HepG2 (cell line): ENCODE measurements around the gene WDR89. TPM values are rescaled to one million over a fixed set of nuclear protein-coding genes. Genes with fewer than 3 reads are reported as not detected.

Source experiments
- ATAC-seq: fragments of 200-7000 bp; cut with Tn5 transposase; 3 replicates; pipeline ENCODE4 v1.9.1; 2020; ENCODE audit warnings: mild to moderate bottlenecking, moderate library complexity
- BruUV-seq: library from RNA; stranded (reverse); fragments of 400-500 nt; replicated peaks from 2 replicates; lab custom pipeline; 2021; lab: Mats Ljungman, UMichigan
- CTCF ChIA-PET: fragments of 300-600 bp; formaldehyde crosslinking; extraction: SDS; loops from one replicate; lab custom pipeline; 2021; ENCODE audit warnings: low total read pairs, inconsistent platforms, low intra/inter-chr PET ratio; lab: Yijun Ruan, JAX
- POLR2A ChIA-PET: fragments of 350-600 bp; sonication (Branson Sonifier 250); formaldehyde crosslinking; loops from one replicate; lab custom pipeline; 2020; ENCODE audit warnings: antibody characterized with exemption, inconsistent platforms; lab: Yijun Ruan, JAX
- DNase-seq: peaks from one replicate; pipeline ENCODE4 v3.0.0-alpha.2; 2015; ENCODE audit warnings: low spot score
- FAIRE-seq: peaks from 3 replicates; lab custom pipeline; 2011; peaks lifted over from hg19 to GRCh38; lab: Jason Lieb, UNC
- H2AFZ ChIP-seq: one replicate; pipeline ENCODE4 v1.6.1; 2011; ENCODE audit warnings: low read length, inconsistent platforms
- H3K27ac ChIP-seq: fragments of 300-600 bp; 3 replicates; pipeline ENCODE4 v1.8.0; 2011; ENCODE audit warnings: mixed run types, mild to moderate bottlenecking, mixed read lengths, low read length, inconsistent platforms; ENCODE audit not compliant: insufficient read depth; ENCODE audit errors: extremely low read length
- H3K27me3 ChIP-seq, 2 experiments: fragments of 200-600 bp in 1 of 2; 2 replicates in 1 of 2; 3 replicates in 1 of 2; pipeline versions ENCODE4 v1.6.0 to v1.8.0; 2011; ENCODE audit warnings: low read length in 2 of 2, mild to moderate bottlenecking in 2 of 2, moderate library complexity in 2 of 2, inconsistent platforms in 1 of 2; ENCODE audit not compliant: insufficient read depth in 2 of 2, control insufficient read depth in 1 of 2
- H3K36me3 ChIP-seq, 2 experiments: fragments of 200-600 bp in 1 of 2; replicated peaks in 1 of 2; 2 replicates in 1 of 2; 3 replicates in 1 of 2; pipeline versions ENCODE4 v1.5.1 to v1.8.0; 2011; ENCODE audit warnings: low read length in 2 of 2, inconsistent platforms in 1 of 2; ENCODE audit not compliant: insufficient read depth in 2 of 2, control insufficient read depth in 1 of 2
- H3K4me1 ChIP-seq: 2 replicates; pipeline ENCODE4 v1.5.1; 2012; ENCODE audit warnings: low read length, inconsistent platforms; ENCODE audit not compliant: insufficient read depth
- H3K4me2 ChIP-seq: 2 replicates; pipeline ENCODE4 v1.6.0; 2011; ENCODE audit warnings: low read depth, low read length, inconsistent platforms
- H3K4me3 ChIP-seq, 3 experiments: fragments of 200-600 bp in 1 of 3; sonication (generic), shearing (Covaris generic) in 1 of 3; replicated peaks in 1 of 3; 2 replicates each; pipeline ENCODE4 v1.5.1; 2011 to 2016; ENCODE audit warnings: low read length in 3 of 3, inconsistent platforms in 2 of 3, low read depth in 2 of 3, mild to moderate bottlenecking in 2 of 3, control low read depth in 1 of 3, mixed read lengths in 1 of 3; ENCODE audit not compliant: insufficient read depth in 1 of 3
- H3K79me2 ChIP-seq: one replicate; pipeline ENCODE4 v1.6.1; 2011; ENCODE audit warnings: low read length, inconsistent platforms; ENCODE audit not compliant: insufficient read depth
- H3K9ac ChIP-seq: 2 replicates; pipeline ENCODE4 v1.6.0; 2011; ENCODE audit warnings: mild to moderate bottlenecking, low read depth, low read length, inconsistent platforms; ENCODE audit not compliant: insufficient read depth
- H3K9me3 ChIP-seq: 2 replicates; pipeline ENCODE4 v1.5.1; 2012; ENCODE audit warnings: mild to moderate bottlenecking, low read length
- H4K20me1 ChIP-seq: 2 replicates; pipeline ENCODE4 v1.6.0; 2011; ENCODE audit warnings: inconsistent platforms, mild to moderate bottlenecking, low read length, moderate library complexity; ENCODE audit not compliant: insufficient read depth
- CREB1 ChIP-seq, 2 experiments: fragments of 450-650 bp in 1 of 2; IDR thresholded peaks; 2 replicates each; pipeline ENCODE4 v1.6.1; 2016 to 2017; ENCODE audit warnings: control low read depth in 1 of 2, mild to moderate bottlenecking in 1 of 2, missing compliant biosample characterization in 1 of 2, missing genetic modification characterization in 1 of 2
- DR1 ChIP-seq: sonication (generic); formaldehyde crosslinking; IDR thresholded peaks from 2 replicates; pipeline ENCODE4 v1.8.0; 2021; ENCODE audit warnings: mild to moderate bottlenecking, missing genetic modification reagents, inconsistent platforms
- ZKSCAN5 ChIP-seq: sonication (generic); formaldehyde crosslinking; IDR thresholded peaks from 2 replicates; pipeline ENCODE4 v1.5.1; 2020; ENCODE audit warnings: mild to moderate bottlenecking, missing genetic modification reagents
- ZNF775 ChIP-seq: sonication (generic); formaldehyde crosslinking; IDR thresholded peaks from 2 replicates; pipeline ENCODE4 v1.4.0; 2020; ENCODE audit warnings: missing genetic modification reagents, mild to moderate bottlenecking, moderate library complexity, borderline replicate concordance
- WGBS: methylation state at CpG from one replicate; pipeline ENCODE4 v1.1.6; 2017; ENCODE audit warnings: low lambda C conversion rate; 5-methylcytosine and 5-hydroxymethylcytosine counted together
- in situ Hi-C: cut with HindIII; loops from 2 replicates; pipeline ENCODE4 v1.10.0; 2017; ENCODE audit warnings: low pct_unique_long_range_greater_than_20kb; ENCODE audit not compliant: extremely low pct_ligation_motif_present
- intact Hi-C: fragments of 100-400 bp; cut with micrococcal nuclease; formaldehyde crosslinking; loops from one replicate; pipeline ENCODE4 v1.10.0; 2022; ENCODE audit not compliant: unreplicated experiment
- polyA plus RNA-seq, 8 experiments: library from polyadenylated mRNA; depleted of rRNA in 3 of 8; stranded (reverse) in 7 of 8; unstranded in 1 of 8; fragments of >200 nt; fragmentation: Illumina TruSeq in 4 of 8; extraction: Trizol in 4 of 8; gene quantifications; 2 replicates each; pipeline versions ENCODE4 v1.2.1 to v1.2.3, GENCODE V29; 2011 to 2016; ENCODE audit warnings: low read depth in 4 of 8, missing spikeins in 1 of 8, mixed read lengths in 1 of 8; ENCODE audit not compliant: insufficient read depth in 1 of 8
- total RNA-seq, 5 experiments: library from RNA; depleted of rRNA; stranded (reverse); fragments of >200 nt; fragmentation: Illumina TruSeq; extraction: Trizol; gene quantifications; 2 replicates each; pipeline ENCODE4 v1.2.3, GENCODE V29; 2016; ENCODE audit warnings: low read depth in 1 of 5
- TF ChIP-seq, protein P1 (sequence below): sonication (generic); formaldehyde crosslinking; IDR thresholded peaks from 2 replicates; pipeline ENCODE4 v1.5.0; 2020; ENCODE audit warnings: mild to moderate bottlenecking, missing genetic modification reagents, borderline replicate concordance
- TF ChIP-seq, protein P2 (sequence below): sonication (generic); formaldehyde crosslinking; IDR thresholded peaks from 2 replicates; pipeline ENCODE4 v1.5.0; 2020; ENCODE audit warnings: mild to moderate bottlenecking, low read depth, missing genetic modification reagents, borderline replicate concordance

WDR89 gene
- total and polyA plus RNA-seq, 2 of the 13 experiments (the other 11 are each of a cell fraction or from before 2014, with no cell fraction given) = 5.2 to 20.1 TPM

GRCh38 chr14:63555572-63555971 lies 86.1 kb downstream of the WDR89 start:
- H3K27ac ChIP-seq = no peak overlapping the region
- H3K4me1 ChIP-seq = no peaks in the 10 kb centered on the region
- BruUV-seq = no TSS peak
- ChIA-PET POLR2A (no interaction called here), CTCF (no interaction called here)
- H3K4me3 ChIP-seq = no peak overlapping the region
- DNase-seq (no peak), ATAC-seq (no peak), FAIRE-seq (no peak)
- H2AFZ ChIP-seq = no peak overlapping the region
- in situ Hi-C loops = no loop called here
- intact Hi-C loops = no loop called here
- no peaks in the 10 kb centered on the region for H3K9me3 ChIP-seq
- H3K79me2 ChIP-seq = no peaks in the 10 kb centered on the region
- TF ChIP-seq CREB1 (IDR thresholded peaks at IDR 0.05) (peak; percentile 16; the same call in 1 of the 2 replicates), CREB1 (CRISPR knock-in tag; IDR thresholded peaks at IDR 0.05) (no peak), ZNF775 (CRISPR knock-in tag) (no peak)
- no peak overlapping the region for H3K9ac ChIP-seq
- no peaks in the 10 kb centered on the region for H3K27me3 ChIP-seq
- H3K36me3 ChIP-seq = no peaks in the 10 kb centered on the region
- H3K4me2 ChIP-seq = no peak overlapping the region
- WGBS = 65% methylated on average over 7 of the region's 7 CpGs
- H4K20me1 ChIP-seq = no peaks in the 10 kb centered on the region

- H3K9me3 ChIP-seq = no peaks in the 10 kb centered on the region
- DNase-seq (no peak), ATAC-seq (no peak), FAIRE-seq (no peak)
- POLR2A ChIA-PET = interaction anchor here (1.1 kb wide), 1 partner anchor 18 kb away, joined by 3 read pairs; no protein-coding TSS in a partner anchor
- no peaks in the 10 kb centered on the region for H3K36me3 ChIP-seq
- intact Hi-C loops = no loop called here
- H3K4me2 ChIP-seq = no peak overlapping the region
- WGBS = 81% methylated on average over 3 of the region's 3 CpGs
- no peaks in the 10 kb centered on the region for H3K79me2 ChIP-seq
- BruUV-seq = no TSS peak
- H3K27ac ChIP-seq = no peak overlapping the region
- in situ Hi-C loops = no loop called here
- no peaks in the 10 kb centered on the region for H4K20me1 ChIP-seq
- CTCF ChIA-PET = no interaction called here
- H3K27me3 ChIP-seq = no peaks in the 10 kb centered on the region
- H2AFZ ChIP-seq = no peak overlapping the region
- TF ChIP-seq ZKSCAN5 (CRISPR knock-in tag) (no peak), DR1 (no peak)
- TF ChIP-seq, protein P1, sequence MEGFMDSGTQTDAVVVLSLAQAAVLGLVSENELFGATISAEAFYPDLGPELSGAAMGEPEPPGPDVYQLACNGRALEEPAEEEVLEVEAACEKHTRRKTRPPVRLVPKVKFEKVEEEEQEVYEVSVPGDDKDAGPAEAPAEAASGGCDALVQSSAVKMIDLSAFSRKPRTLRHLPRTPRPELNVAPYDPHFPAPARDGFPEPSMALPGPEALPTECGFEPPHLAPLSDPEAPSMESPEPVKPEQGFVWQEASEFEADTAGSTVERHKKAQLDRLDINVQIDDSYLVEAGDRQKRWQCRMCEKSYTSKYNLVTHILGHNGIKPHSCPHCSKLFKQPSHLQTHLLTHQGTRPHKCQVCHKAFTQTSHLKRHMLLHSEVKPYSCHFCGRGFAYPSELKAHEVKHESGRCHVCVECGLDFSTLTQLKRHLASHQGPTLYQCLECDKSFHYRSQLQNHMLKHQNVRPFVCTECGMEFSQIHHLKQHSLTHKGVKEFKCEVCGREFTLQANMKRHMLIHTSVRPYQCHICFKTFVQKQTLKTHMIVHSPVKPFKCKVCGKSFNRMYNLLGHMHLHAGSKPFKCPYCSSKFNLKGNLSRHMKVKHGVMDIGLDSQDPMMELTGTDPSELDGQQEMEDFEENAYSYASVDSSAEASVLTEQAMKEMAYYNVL = no peak
- TF ChIP-seq, protein P2, sequence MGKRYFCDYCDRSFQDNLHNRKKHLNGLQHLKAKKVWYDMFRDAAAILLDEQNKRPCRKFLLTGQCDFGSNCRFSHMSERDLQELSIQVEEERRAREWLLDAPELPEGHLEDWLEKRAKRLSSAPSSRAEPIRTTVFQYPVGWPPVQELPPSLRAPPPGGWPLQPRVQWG (CRISPR knock-in tag) = no peak
- no peak overlapping the region for H3K9ac ChIP-seq
- no peak overlapping the region for H3K4me3 ChIP-seq
- peaks cover 17% of the 10 kb centered on the region for H3K4me1 ChIP-seq
Measured at GRCh38 chr14:63551332-63551731, 90.3 kb downstream of the WDR89 start.
